WI38 (cell line): ENCODE results near the gene TAMM41.

Source experiments
- H3K4me3 ChIP-seq: 2 replicates; pipeline ENCODE4 v1.5.1; 2011; ENCODE audit warnings: low read depth, mild to moderate bottlenecking, control low read depth, low read length
- CTCF ChIP-seq: IDR thresholded peaks from 2 replicates; pipeline ENCODE4 v1.5.1; 2012; ENCODE audit warnings: low read depth, mild to moderate bottlenecking, control low read depth, low read length

The TAMM41 gene

GRCh38 chr3:11791339-11792200, 55.1 kb downstream of the TAMM41 start:
- no peak overlapping the region for H3K4me3 ChIP-seq
- TF ChIP-seq CTCF: no peak

GRCh38 chr3:11789412-11789811, 57.3 kb downstream of the TAMM41 start:
- H3K4me3 ChIP-seq: no peak overlapping the region
- no peak for TF ChIP-seq CTCF

DNA sequence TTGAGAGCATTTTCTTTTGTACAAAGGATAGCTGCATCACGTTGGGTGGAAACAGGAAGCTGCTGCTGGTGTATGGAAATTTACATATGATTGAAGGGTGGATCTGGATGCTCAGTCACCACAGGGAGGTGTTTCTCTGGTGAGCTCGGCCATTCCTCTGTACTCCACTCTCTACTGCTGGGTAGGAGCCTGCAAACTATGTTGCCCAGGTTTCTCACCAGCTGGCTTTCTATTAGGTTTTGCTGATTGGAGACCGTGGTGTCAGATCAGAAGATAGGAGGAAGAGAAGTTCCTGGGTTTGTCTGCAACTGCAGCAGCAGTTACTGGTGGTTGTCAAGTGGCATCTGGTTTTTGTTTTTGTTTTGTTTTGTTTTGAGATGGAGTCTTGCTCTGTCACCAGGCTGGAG, 61.7 kb downstream of the TAMM41 start:
- no peak overlapping the region for H3K4me3 ChIP-seq
- no peak for TF ChIP-seq CTCF

DNA sequence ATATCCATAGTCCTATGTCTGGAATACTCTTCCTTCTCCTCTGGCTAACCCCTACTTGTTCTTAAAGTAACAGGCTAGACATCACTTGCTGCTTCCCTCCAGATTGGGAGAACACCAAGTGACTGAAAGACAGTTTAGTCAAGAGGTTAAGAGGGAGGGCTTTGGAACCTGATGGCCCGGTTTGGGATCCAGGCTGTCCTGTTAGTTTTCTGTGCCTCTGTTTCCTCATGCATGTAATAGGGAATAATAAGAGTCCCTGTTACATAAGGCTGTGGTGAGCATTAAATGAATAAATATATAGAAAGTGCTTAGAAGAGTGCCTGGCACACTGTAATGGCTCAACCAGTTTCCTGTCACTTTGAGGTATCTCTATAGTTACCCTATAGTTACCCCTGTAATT, 66.3 kb downstream of the TAMM41 start:
- H3K4me3 ChIP-seq: no peak overlapping the region
- no peak for TF ChIP-seq CTCF

DNA sequence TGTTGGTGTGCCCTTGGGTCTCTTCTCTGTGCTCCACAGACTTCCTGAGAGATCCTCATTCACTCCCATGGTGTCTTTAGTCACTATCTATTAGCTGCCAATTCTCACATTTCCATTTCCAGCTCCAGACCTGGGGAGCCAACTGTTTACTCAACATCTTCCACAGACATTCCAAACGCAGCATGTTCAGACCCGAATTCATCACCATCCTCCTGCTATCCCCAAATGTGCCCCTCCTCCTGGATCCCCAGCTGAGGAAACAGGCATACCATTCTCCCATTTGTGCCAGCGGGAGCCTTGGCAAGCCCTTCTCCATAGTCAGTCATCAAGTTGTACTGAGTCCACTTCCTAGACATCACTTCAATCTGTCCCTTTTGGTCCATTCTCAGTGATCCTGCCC, 67.1 kb downstream of the TAMM41 start:
- no peak overlapping the region for H3K4me3 ChIP-seq

DNA sequence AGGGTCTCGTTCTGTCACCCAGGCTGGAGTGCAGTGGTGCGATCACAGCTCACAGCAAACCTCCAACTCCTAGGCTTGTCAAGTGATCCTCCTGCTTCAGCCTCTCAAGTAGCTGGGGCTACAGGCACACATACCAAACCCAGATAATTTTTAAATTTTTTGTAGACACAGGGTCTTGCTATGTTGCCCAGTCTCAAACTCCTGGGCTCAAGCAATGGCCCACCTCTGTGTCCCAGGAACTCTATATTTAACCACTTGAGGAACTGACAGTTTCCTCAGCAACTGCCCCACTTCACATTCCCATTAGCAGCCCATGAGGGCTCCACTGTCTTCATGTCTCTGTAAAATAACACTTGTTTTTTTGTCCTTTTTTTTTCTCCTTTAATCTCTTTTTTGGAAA, 68.4 kb downstream of the TAMM41 start:
- no peak for TF ChIP-seq CTCF
- H3K4me3 ChIP-seq: no peak overlapping the region

More for the DNA sequence above, 67.1 kb downstream of the TAMM41 start:
- no peak for TF ChIP-seq CTCF

- no peak for TF ChIP-seq CTCF
- H3K4me3 ChIP-seq: no peak overlapping the region
These were observed 70.3 kb downstream of the TAMM41 start for GRCh38 chr3:11776346-11776745.
